H9 (cell line): Measurements from ENCODE around the gene SHISA9. TPM values are rescaled to one million over a fixed set of nuclear protein-coding genes. Genes with fewer than 3 reads are reported as not detected.

Experiments
- DNase-seq: peaks from one replicate; pipeline ENCODE4 v3.0.0-alpha.2; 2017
- H2AFZ ChIP-seq: one replicate; pipeline ENCODE4 v1.6.1; 2013; ENCODE audit warnings: mild to moderate bottlenecking, low read length, control low read depth, moderate library complexity
- H2AK5ac ChIP-seq: 2 replicates; pipeline ENCODE4 v1.6.1; 2013; ENCODE audit warnings: low read length, control low read depth, mixed read lengths; ENCODE audit not compliant: insufficient read length
- H2BK120ac ChIP-seq: one replicate; pipeline ENCODE4 v1.6.1; 2013; ENCODE audit warnings: low read depth, mild to moderate bottlenecking, low read length, control low read depth, inconsistent platforms; ENCODE audit not compliant: poor library complexity, severe bottlenecking
- H2BK12ac ChIP-seq: 2 replicates; pipeline ENCODE4 v1.6.1; 2013; ENCODE audit warnings: low read length, control low read depth, mixed read lengths, low read depth; ENCODE audit not compliant: insufficient read length
- H2BK15ac ChIP-seq: 2 replicates; pipeline ENCODE4 v1.6.1; 2013; ENCODE audit warnings: low read depth, low read length, control low read depth
- H2BK20ac ChIP-seq: one replicate; pipeline ENCODE4 v1.6.1; 2013; ENCODE audit warnings: low read depth, mild to moderate bottlenecking, low read length, control low read depth, inconsistent platforms; ENCODE audit not compliant: poor library complexity, severe bottlenecking
- H2BK5ac ChIP-seq: 2 replicates; pipeline ENCODE4 v1.6.1; 2013; ENCODE audit warnings: low read length, control low read depth, mixed read lengths; ENCODE audit not compliant: insufficient read length
- H3K14ac ChIP-seq: 2 replicates; pipeline ENCODE4 v1.6.1; 2013; ENCODE audit warnings: low read length, control low read depth; ENCODE audit not compliant: insufficient read depth
- H3K18ac ChIP-seq: 2 replicates; pipeline ENCODE4 v1.6.1; 2013; ENCODE audit warnings: low read depth, mild to moderate bottlenecking, mixed read lengths, low read length, control low read depth; ENCODE audit not compliant: insufficient read length
- H3K23ac ChIP-seq: 2 replicates; pipeline ENCODE4 v1.6.1; 2013; ENCODE audit warnings: low read length, control low read depth, mixed read lengths, low read depth; ENCODE audit not compliant: insufficient read length
- H3K23me2 ChIP-seq: 2 replicates; pipeline ENCODE4 v1.6.1; 2013; ENCODE audit warnings: low read depth, mild to moderate bottlenecking, mixed read lengths, low read length, control low read depth; ENCODE audit not compliant: insufficient read length, poor library complexity, severe bottlenecking
- H3K27ac ChIP-seq: 2 replicates; pipeline ENCODE4 v1.5.1; 2013; ENCODE audit warnings: low read length, control low read depth, mixed read lengths, low read depth; ENCODE audit not compliant: insufficient read length
- H3K27me3 ChIP-seq: 2 replicates; pipeline ENCODE4 v1.6.1; 2013; ENCODE audit warnings: low read length, control low read depth, inconsistent platforms; ENCODE audit not compliant: insufficient read depth
- H3K4ac ChIP-seq: 2 replicates; pipeline ENCODE4 v1.6.1; 2013; ENCODE audit warnings: low read depth, mild to moderate bottlenecking, control low read depth, inconsistent platforms, low read length, moderate library complexity
- H3K4me1 ChIP-seq: 2 replicates; pipeline ENCODE4 v1.6.1; 2013; ENCODE audit warnings: low read length, control low read depth, inconsistent platforms; ENCODE audit not compliant: insufficient read depth
- H3K4me2 ChIP-seq: 2 replicates; pipeline ENCODE4 v1.6.1; 2013; ENCODE audit warnings: low read length, control low read depth, mixed read lengths; ENCODE audit not compliant: insufficient read length, insufficient read depth
- H3K56ac ChIP-seq: 2 replicates; pipeline ENCODE4 v1.6.1; 2013; ENCODE audit warnings: low read depth, mild to moderate bottlenecking, mixed read lengths, low read length, control low read depth; ENCODE audit not compliant: insufficient read length
- H3K79me1 ChIP-seq: 2 replicates; pipeline ENCODE4 v1.6.1; 2013; ENCODE audit warnings: low read depth, mild to moderate bottlenecking, moderate library complexity, low read length, control low read depth, inconsistent platforms; ENCODE audit not compliant: insufficient read depth, poor library complexity, severe bottlenecking
- H3K79me2 ChIP-seq: 2 replicates; pipeline ENCODE4 v1.6.1; 2013; ENCODE audit warnings: low read length, control low read depth, inconsistent platforms; ENCODE audit not compliant: insufficient read depth
- H3K9ac ChIP-seq: 2 replicates; pipeline ENCODE4 v1.6.1; 2013; ENCODE audit warnings: low read length, control low read depth, mixed read lengths; ENCODE audit not compliant: insufficient read length; ENCODE audit errors: extremely low read depth
- H3K9me3 ChIP-seq: one replicate; pipeline ENCODE4 v1.6.1; 2013; ENCODE audit warnings: low read depth, low read length, inconsistent platforms; ENCODE audit not compliant: control insufficient read depth
- H3T11ph ChIP-seq: one replicate; pipeline ENCODE4 v1.6.1; 2013; ENCODE audit warnings: mild to moderate bottlenecking, low read length, control low read depth, inconsistent platforms
- H4K20me1 ChIP-seq: one replicate; pipeline ENCODE4 v1.6.1; 2013; ENCODE audit not compliant: control insufficient read depth, insufficient read length, insufficient read depth
- H4K5ac ChIP-seq: 2 replicates; pipeline ENCODE4 v1.6.1; 2013; ENCODE audit warnings: low read depth, mild to moderate bottlenecking, mixed read lengths, low read length, control low read depth; ENCODE audit not compliant: insufficient read length
- H4K8ac ChIP-seq: replicated peaks from 2 replicates; pipeline ENCODE4 v1.6.1; 2013; ENCODE audit warnings: low read length, control low read depth, mixed read lengths, low read depth; ENCODE audit not compliant: insufficient read length
- H4K91ac ChIP-seq: 2 replicates; pipeline ENCODE4 v1.6.1; 2013; ENCODE audit warnings: low read depth, mild to moderate bottlenecking, moderate library complexity, mixed read lengths, low read length, control low read depth; ENCODE audit not compliant: insufficient read length
- H3K27ac Mint-ChIP-seq, 3 experiments: 2 replicates in 2 of 3; 3 replicates in 1 of 3; pipeline ENCODE4 v1.8.0; 2020 to 2021; ENCODE audit warnings: mixed read lengths in 3 of 3, mild to moderate bottlenecking in 1 of 3, moderate library complexity in 1 of 3
- H3K27me3 Mint-ChIP-seq: 2 replicates; pipeline ENCODE4 v1.8.0; 2021; ENCODE audit warnings: low read depth, mild to moderate bottlenecking, moderate library complexity, mixed read lengths
- H3K36me3 Mint-ChIP-seq, 3 experiments: 2 replicates in 2 of 3; 3 replicates in 1 of 3; pipeline ENCODE4 v1.8.0; 2020 to 2021; ENCODE audit warnings: low read depth in 3 of 3, mixed read lengths in 3 of 3; ENCODE audit not compliant: insufficient read depth in 1 of 3
- H3K4me1 Mint-ChIP-seq, 2 experiments: 2 replicates each; pipeline ENCODE4 v1.8.0; 2020; ENCODE audit warnings: mixed read lengths in 2 of 2
- H3K4me3 Mint-ChIP-seq, 2 experiments: 2 replicates in 1 of 2; 3 replicates in 1 of 2; pipeline ENCODE4 v1.8.0; 2020 to 2021; ENCODE audit warnings: mild to moderate bottlenecking in 2 of 2, mixed read lengths in 2 of 2, moderate library complexity in 1 of 2
- H3K9me3 Mint-ChIP-seq, 2 experiments: 2 replicates in 1 of 2; 3 replicates in 1 of 2; pipeline ENCODE4 v1.8.0; 2020; ENCODE audit warnings: mild to moderate bottlenecking in 2 of 2, mixed read lengths in 2 of 2, moderate library complexity in 1 of 2
- WGBS: extraction: QIAGEN DNeasy Blood & Tissue Kit; methylation state at CpG from one replicate; pipeline ENCODE4 v1.1.7; 2013; ENCODE audit warnings: missing lambda C conversion rate, low lambda C conversion rate, mixed read lengths; ENCODE audit not compliant: insufficient read length; ENCODE audit errors: extremely low coverage; 5-methylcytosine and 5-hydroxymethylcytosine counted together
- total RNA-seq: library from RNA; stranded (reverse); gene quantifications from 2 replicates; pipeline ENCODE4 v1.2.1, GENCODE V29; 2021
- TF ChIP-seq, protein P1 (sequence below): fragments of 200-600 bp; sonication (generic); conservative IDR thresholded peaks from 3 replicates; pipeline ENCODE4 v1.8.0; 2021; ENCODE audit warnings: antibody characterized with exemption, mild to moderate bottlenecking

SHISA9 gene
- total RNA-seq, 1 experiment from 2014 or later, result 7.0 TPM

- Mint-ChIP-seq H3K27me3 (no peaks in the 10 kb centered on the region), H3K9me3 (no peaks in the 10 kb centered on the region), H3K36me3 (no peaks in the 10 kb centered on the region), H3K4me1 (peaks cover 41 to 42% of the 10 kb centered on the region in 2 experiments), H3K27ac (no peak overlapping the region), H3K4me3 (no peak overlapping the region)
- Histone ChIP-seq H3K27ac (no peak overlapping the region), H2BK12ac (no peak overlapping the region), H3K23ac (no peak overlapping the region), H2BK120ac (no peak overlapping the region), H3K56ac (no peak overlapping the region), H2BK5ac (no peak overlapping the region), H4K8ac (no peak overlapping the region), H3K27me3 (no peaks in the 10 kb centered on the region), H2BK20ac (no peak overlapping the region), H3K23me2 (no peaks in the 10 kb centered on the region), H4K5ac (no peak overlapping the region), H3K79me2 (peaks cover 2% of the 10 kb centered on the region; the same call in 1 of the 2 replicates), H3K18ac (no peak overlapping the region), H3T11ph (no peak overlapping the region), H3K4me1 (peaks cover 20% of the 10 kb centered on the region; the same call in 1 of the 2 replicates), H3K9me3 (no peaks in the 10 kb centered on the region), H3K14ac (no peak overlapping the region), H4K91ac (no peak overlapping the region), H2AK5ac (no peak overlapping the region), H3K9ac (no peak overlapping the region), H2BK15ac (no peak overlapping the region), H3K4ac (no peak overlapping the region), H3K4me2 (no peak overlapping the region), H4K20me1 (no peaks in the 10 kb centered on the region), H3K79me1 (no peaks in the 10 kb centered on the region), H2AFZ (no peak overlapping the region)
- no CpG with 5 or more reads among the region's 4 CpGs for WGBS
- DNase-seq, result no peak
- TF ChIP-seq, protein P1, sequence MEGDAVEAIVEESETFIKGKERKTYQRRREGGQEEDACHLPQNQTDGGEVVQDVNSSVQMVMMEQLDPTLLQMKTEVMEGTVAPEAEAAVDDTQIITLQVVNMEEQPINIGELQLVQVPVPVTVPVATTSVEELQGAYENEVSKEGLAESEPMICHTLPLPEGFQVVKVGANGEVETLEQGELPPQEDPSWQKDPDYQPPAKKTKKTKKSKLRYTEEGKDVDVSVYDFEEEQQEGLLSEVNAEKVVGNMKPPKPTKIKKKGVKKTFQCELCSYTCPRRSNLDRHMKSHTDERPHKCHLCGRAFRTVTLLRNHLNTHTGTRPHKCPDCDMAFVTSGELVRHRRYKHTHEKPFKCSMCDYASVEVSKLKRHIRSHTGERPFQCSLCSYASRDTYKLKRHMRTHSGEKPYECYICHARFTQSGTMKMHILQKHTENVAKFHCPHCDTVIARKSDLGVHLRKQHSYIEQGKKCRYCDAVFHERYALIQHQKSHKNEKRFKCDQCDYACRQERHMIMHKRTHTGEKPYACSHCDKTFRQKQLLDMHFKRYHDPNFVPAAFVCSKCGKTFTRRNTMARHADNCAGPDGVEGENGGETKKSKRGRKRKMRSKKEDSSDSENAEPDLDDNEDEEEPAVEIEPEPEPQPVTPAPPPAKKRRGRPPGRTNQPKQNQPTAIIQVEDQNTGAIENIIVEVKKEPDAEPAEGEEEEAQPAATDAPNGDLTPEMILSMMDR, result no peak
Observed at GRCh38 chr16:13153696-13154095, 252.3 kb downstream of the SHISA9 start.
